ENCODE data around the gene AUTS2.

AUTS2 gene

GRCh38 chr7:69600710-69601519 is 2.6 kb downstream of the AUTS2 start:
- Histone ChIP-seq H3K4me1 (ENCODE audit: insufficient read depth, low read length) (peaks cover 13% of the 10 kb centered on the region), H3K4me3 (ENCODE audit: low read length) (peak overlapping the region; percentile 85), H3K9ac (ENCODE audit: low read depth, low read length) (no peak overlapping the region), H3K27ac (ENCODE audit: low read depth, low read length) (no peak overlapping the region), H3K9me3 (ENCODE audit: insufficient read depth, low read depth, low read length) (no peaks in the 10 kb centered on the region), H3K36me3 (ENCODE audit: insufficient read depth, low read length) (no peaks in the 10 kb centered on the region), H3K27me3 (ENCODE audit: insufficient read depth, low read length) (peaks cover 82% of the 10 kb centered on the region)
- WGBS = 61% methylated on average over 5 of the region's 5 CpGs

GRCh38 chr7:69602522-69602921 is 4.2 kb downstream of the AUTS2 start:
- 88% methylated on average over 1 of the region's 2 CpGs for WGBS
- Histone ChIP-seq H3K36me3 (ENCODE audit: insufficient read depth, low read length) (no peaks in the 10 kb centered on the region), H3K27ac (ENCODE audit: low read depth, low read length) (no peak overlapping the region), H3K4me3 (ENCODE audit: low read length) (no peak overlapping the region), H3K4me1 (ENCODE audit: insufficient read depth, low read length) (peaks cover 13% of the 10 kb centered on the region), H3K27me3 (ENCODE audit: insufficient read depth, low read length) (peaks cover 82% of the 10 kb centered on the region), H3K9ac (ENCODE audit: low read depth, low read length) (no peak overlapping the region), H3K9me3 (ENCODE audit: insufficient read depth, low read depth, low read length) (no peaks in the 10 kb centered on the region)

- peaks cover 87% of the 10 kb centered on the region for H3K27me3 ChIP-seq (ENCODE audit: insufficient read depth, low read length)
- no peaks in the 10 kb centered on the region for H3K9me3 ChIP-seq (ENCODE audit: insufficient read depth, low read depth, low read length)
- H3K36me3 ChIP-seq (ENCODE audit: insufficient read depth, low read length) = no peaks in the 10 kb centered on the region
- no peak overlapping the region for H3K4me3 ChIP-seq (ENCODE audit: low read length)
- no peak overlapping the region for H3K9ac ChIP-seq (ENCODE audit: low read depth, low read length)
- H3K4me1 ChIP-seq (ENCODE audit: insufficient read depth, low read length) = peaks cover 15% of the 10 kb centered on the region
- no peak overlapping the region for H3K27ac ChIP-seq (ENCODE audit: low read depth, low read length)
- 84% methylated on average over 3 of the region's 3 CpGs for WGBS
Measured at GRCh38 chr7:69603351-69603750, 5.1 kb downstream of the AUTS2 start.

GRCh38 chr7:69603937-69604494 is 5.7 kb downstream of the AUTS2 start:
- Histone ChIP-seq H3K9ac (ENCODE audit: low read depth, low read length) (no peak overlapping the region), H3K4me3 (ENCODE audit: low read length) (no peak overlapping the region), H3K36me3 (ENCODE audit: insufficient read depth, low read length) (no peaks in the 10 kb centered on the region), H3K4me1 (ENCODE audit: insufficient read depth, low read length) (peaks cover 21% of the 10 kb centered on the region), H3K27ac (ENCODE audit: low read depth, low read length) (no peak overlapping the region), H3K9me3 (ENCODE audit: insufficient read depth, low read depth, low read length) (no peaks in the 10 kb centered on the region), H3K27me3 (ENCODE audit: insufficient read depth, low read length) (peaks cover 94% of the 10 kb centered on the region)
- 89% methylated on average over 2 of the region's 2 CpGs for WGBS

GRCh38 chr7:69605070-69605469 is 6.8 kb downstream of the AUTS2 start:
- Histone ChIP-seq H3K36me3 (ENCODE audit: insufficient read depth, low read length) (no peaks in the 10 kb centered on the region), H3K27ac (ENCODE audit: low read depth, low read length) (no peak overlapping the region), H3K9me3 (ENCODE audit: insufficient read depth, low read depth, low read length) (no peaks in the 10 kb centered on the region), H3K4me3 (ENCODE audit: low read length) (no peak overlapping the region), H3K27me3 (ENCODE audit: insufficient read depth, low read length) (peaks cover 100% of the 10 kb centered on the region), H3K9ac (ENCODE audit: low read depth, low read length) (no peak overlapping the region), H3K4me1 (ENCODE audit: insufficient read depth, low read length) (peaks cover 31% of the 10 kb centered on the region)
- WGBS = 34% methylated on average over 3 of the region's 3 CpGs

- H3K36me3 ChIP-seq (ENCODE audit: insufficient read depth, low read length) = no peaks in the 10 kb centered on the region
- H3K9ac ChIP-seq (ENCODE audit: low read depth, low read length) = no peak overlapping the region
- H3K27me3 ChIP-seq (ENCODE audit: insufficient read depth, low read length) = peaks cover 100% of the 10 kb centered on the region
- peaks cover 35% of the 10 kb centered on the region for H3K4me1 ChIP-seq (ENCODE audit: insufficient read depth, low read length)
- no peak overlapping the region for H3K27ac ChIP-seq (ENCODE audit: low read depth, low read length)
- WGBS = 34% methylated on average over 2 of the region's 2 CpGs
- H3K9me3 ChIP-seq (ENCODE audit: insufficient read depth, low read depth, low read length) = no peaks in the 10 kb centered on the region
- H3K4me3 ChIP-seq (ENCODE audit: low read length) = no peak overlapping the region
Measured at GRCh38 chr7:69605546-69605945, 7.3 kb downstream of the AUTS2 start.

- no peaks in the 10 kb centered on the region for H3K36me3 ChIP-seq (ENCODE audit: insufficient read depth, low read length)
- WGBS = 29% methylated on average over 4 of the region's 4 CpGs
- peaks cover 31% of the 10 kb centered on the region for H3K4me1 ChIP-seq (ENCODE audit: insufficient read depth, low read length)
Measured at GRCh38 chr7:69608049-69608448, 9.8 kb downstream of the AUTS2 start.

GRCh38 chr7:69608878-69609277 is 10.6 kb downstream of the AUTS2 start:
- 0% methylated on average over 1 of the region's 1 CpG for WGBS
- Histone ChIP-seq H3K27me3 (ENCODE audit: insufficient read depth, low read length) (peaks cover 99% of the 10 kb centered on the region), H3K9me3 (ENCODE audit: insufficient read depth, low read depth, low read length) (no peaks in the 10 kb centered on the region), H3K4me1 (ENCODE audit: insufficient read depth, low read length) (peaks cover 40% of the 10 kb centered on the region), H3K9ac (ENCODE audit: low read depth, low read length) (no peak overlapping the region), H3K27ac (ENCODE audit: low read depth, low read length) (no peak overlapping the region), H3K36me3 (ENCODE audit: insufficient read depth, low read length) (no peaks in the 10 kb centered on the region), H3K4me3 (ENCODE audit: low read length) (no peak overlapping the region)

More at GRCh38 chr7:69608049-69608448, 9.8 kb downstream of the AUTS2 start:
- H3K4me3 ChIP-seq (ENCODE audit: low read length) = no peak overlapping the region
- H3K27ac ChIP-seq (ENCODE audit: low read depth, low read length) = no peak overlapping the region
- peaks cover 99% of the 10 kb centered on the region for H3K27me3 ChIP-seq (ENCODE audit: insufficient read depth, low read length)
- H3K9me3 ChIP-seq (ENCODE audit: insufficient read depth, low read depth, low read length) = no peaks in the 10 kb centered on the region
- no peak overlapping the region for H3K9ac ChIP-seq (ENCODE audit: low read depth, low read length)

- Histone ChIP-seq H3K27me3 (ENCODE audit: insufficient read depth, low read length) (peaks cover 99% of the 10 kb centered on the region), H3K4me1 (ENCODE audit: insufficient read depth, low read length) (peaks cover 42% of the 10 kb centered on the region), H3K36me3 (ENCODE audit: insufficient read depth, low read length) (no peaks in the 10 kb centered on the region), H3K4me3 (ENCODE audit: low read length) (no peak overlapping the region), H3K9ac (ENCODE audit: low read depth, low read length) (no peak overlapping the region), H3K9me3 (ENCODE audit: insufficient read depth, low read depth, low read length) (no peaks in the 10 kb centered on the region), H3K27ac (ENCODE audit: low read depth, low read length) (no peak overlapping the region)
- WGBS = 78% methylated on average over 3 of the region's 5 CpGs
Measured at GRCh38 chr7:69609541-69610373, 11.5 kb downstream of the AUTS2 start.

- 37% methylated on average over 7 of the region's 8 CpGs for WGBS
- Histone ChIP-seq H3K27me3 (ENCODE audit: insufficient read depth, low read length) (peaks cover 99% of the 10 kb centered on the region), H3K27ac (ENCODE audit: low read depth, low read length) (no peak overlapping the region)
Measured at GRCh38 chr7:69610374-69611084, 12.3 kb downstream of the AUTS2 start.

More at GRCh38 chr7:69610374-69611084, 12.3 kb downstream of the AUTS2 start:
- peaks cover 39% of the 10 kb centered on the region for H3K4me1 ChIP-seq (ENCODE audit: insufficient read depth, low read length)
- no peaks in the 10 kb centered on the region for H3K9me3 ChIP-seq (ENCODE audit: insufficient read depth, low read depth, low read length)
- no peak overlapping the region for H3K4me3 ChIP-seq (ENCODE audit: low read length)
- H3K36me3 ChIP-seq (ENCODE audit: insufficient read depth, low read length) = no peaks in the 10 kb centered on the region
- H3K9ac ChIP-seq (ENCODE audit: low read depth, low read length) = no peak overlapping the region
